GM19455 (cell line): Measurements from ENCODE around the gene ZFP36L2.
"Not testable (repeated sequence)": the region's sequence is repeated elsewhere in the genome, so short reads cannot be mapped to it uniquely, and the experiment has no call there.

Experiments used
- ATAC-seq: cut with Tn5 transposase; IDR thresholded peaks from one replicate; pipeline ENCODE4 v1.9.1; 2021; ENCODE audit not compliant: unreplicated experiment

ZFP36L2 gene

GRCh38 chr2:43210125-43210466 lies 16.3 kb downstream of the ZFP36L2 start:
- ATAC-seq: no peak

- ATAC-seq: no peak
Observed at GRCh38 chr2:43209204-43209717, 17.1 kb downstream of the ZFP36L2 start.

- no peak for ATAC-seq
Observed at GRCh38 chr2:43207553-43208300, 18.7 kb downstream of the ZFP36L2 start.

GRCh38 chr2:43206602-43207001 lies 19.8 kb downstream of the ZFP36L2 start:
- no peak for ATAC-seq

GRCh38 chr2:43203373-43203772 lies 23.0 kb downstream of the ZFP36L2 start:
- ATAC-seq: no peak

- ATAC-seq: no peak
Observed at GRCh38 chr2:43202289-43202688, 24.1 kb downstream of the ZFP36L2 start.

GRCh38 chr2:43201497-43201896 lies 24.9 kb downstream of the ZFP36L2 start:
- ATAC-seq: no peak

GRCh38 chr2:43201016-43201415 lies 25.4 kb downstream of the ZFP36L2 start:
- no peak for ATAC-seq

GRCh38 chr2:43199492-43200488 lies 26.6 kb downstream of the ZFP36L2 start:
- ATAC-seq: no peak

- no peak for ATAC-seq
Observed at GRCh38 chr2:43198263-43198662, 28.1 kb downstream of the ZFP36L2 start.

- ATAC-seq: no peak
Observed at GRCh38 chr2:43197588-43197896, 28.9 kb downstream of the ZFP36L2 start.

GRCh38 chr2:43196768-43197587 lies 29.4 kb downstream of the ZFP36L2 start:
- ATAC-seq: no peak

- no peak for ATAC-seq
Observed at GRCh38 chr2:43194121-43194869, 32.1 kb downstream of the ZFP36L2 start.

- no peak for ATAC-seq
Observed at GRCh38 chr2:43193652-43194120, 32.7 kb downstream of the ZFP36L2 start.

- ATAC-seq: no peak
Observed at GRCh38 chr2:43192744-43193651, 33.4 kb downstream of the ZFP36L2 start.

- ATAC-seq: no peak
Observed at GRCh38 chr2:43191947-43192516, 34.4 kb downstream of the ZFP36L2 start.

GRCh38 chr2:43190311-43191052 lies 35.9 kb downstream of the ZFP36L2 start:
- ATAC-seq: no peak

GRCh38 chr2:43189861-43190260 lies 36.5 kb downstream of the ZFP36L2 start:
- not testable (repeated sequence) for ATAC-seq
